Measurements from ENCODE around the gene CDH24. TPM values are rescaled to one million over a fixed set of nuclear protein-coding genes. Genes with fewer than 3 reads are reported as not detected.

The CDH24 gene
- 1 to 10 TPM; 2.5 to 5.9 (median 3.6) TPM for total RNA-seq

DNA sequence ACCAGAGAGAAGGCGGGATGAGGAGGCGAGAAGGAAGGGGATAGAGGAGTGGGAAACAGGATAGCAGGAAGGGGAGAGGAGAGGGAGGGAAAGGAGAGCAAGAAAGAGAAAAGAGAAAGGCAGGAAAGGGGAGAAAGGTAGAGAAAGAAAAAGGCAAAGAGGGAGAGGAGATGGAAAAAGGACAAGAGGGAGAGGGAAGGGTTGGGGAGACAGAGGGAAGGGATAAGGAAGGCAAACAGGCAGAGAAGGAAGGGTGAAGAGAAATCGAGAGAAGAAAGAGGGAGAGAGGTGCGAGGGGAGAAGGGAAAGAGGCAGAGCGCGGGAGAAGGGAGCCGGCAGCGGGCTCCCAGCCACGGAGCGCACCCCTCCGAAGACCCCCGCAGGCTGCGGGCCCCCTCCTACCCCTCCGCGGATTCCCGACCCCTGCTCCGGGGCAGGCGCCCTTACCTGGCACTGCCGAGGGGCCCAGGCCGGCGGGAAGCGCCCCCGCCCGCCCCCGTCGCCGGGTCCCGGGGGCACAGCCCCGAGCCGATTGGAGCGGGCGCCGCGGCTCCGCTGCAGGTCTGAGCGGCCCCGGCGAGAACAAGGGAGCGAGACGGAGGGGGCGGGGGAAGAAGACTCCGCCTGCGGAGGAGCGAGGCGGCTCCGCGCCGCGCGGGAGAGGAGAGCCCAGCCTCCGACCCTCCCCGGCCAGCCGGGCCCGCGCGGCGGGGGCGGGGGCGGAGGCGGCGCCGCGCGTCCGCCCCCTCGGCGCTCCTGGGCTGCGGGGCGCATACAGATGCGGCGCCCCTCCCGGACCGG lies at the start of gene CDH24:
TSS of gene CDH24 (minus strand) at position 565 of the 801 bp plus-strand sequence. CDS start 1,787 bp downstream, outside the sequence.
- DNase-seq (ENCODE audit: extremely low spot score) = no peak
- no peaks in the 10 kb centered on the region for H3K9me3 ChIP-seq
- intact Hi-C loops (cut with DNase I) = no loop called here
- WGBS = 7% methylated on average over 16 of the region's 73 CpGs
- TF ChIP-seq EP300 (IDR thresholded peaks at IDR 0.05) (no peak), POLR2AphosphoS5 (IDR thresholded peaks at IDR 0.05) (peak in 1 of 2 donors; percentile 20)
- H3K4me3 ChIP-seq = peak within 1 kb of the TSS; percentile 61 to 81 (median 76)
- peak within 1 kb of the TSS; percentile 73 to 83 (median 81) for H3K27ac ChIP-seq (replicated peaks in 1 of 4)
- H3K27me3 ChIP-seq = no peaks in the 10 kb centered on the region
- peaks cover 28 to 40% (median 37%) of the 10 kb centered on the region in 4 donors for H3K36me3 ChIP-seq
- peaks cover 18 to 43% (median 36%) of the 10 kb centered on the region in 4 donors for H3K4me1 ChIP-seq

DNA sequence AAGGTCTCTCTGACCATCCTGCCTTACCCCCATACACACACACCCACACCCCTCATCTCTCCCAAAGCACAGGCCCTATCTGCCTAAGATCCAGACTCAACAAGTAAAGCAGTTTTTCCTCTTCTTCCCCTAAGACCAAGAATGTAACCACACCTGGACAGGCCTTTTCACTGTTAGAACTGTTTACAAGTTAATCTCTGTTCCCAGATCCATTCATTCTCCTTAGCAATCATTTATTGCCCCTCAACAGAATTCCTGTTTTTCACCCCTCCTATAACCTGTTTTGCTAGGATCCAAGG lies 49.4 kb upstream of the CDH24 start:
- no peak for DNase-seq (ENCODE audit: extremely low spot score)
- intact Hi-C loops (cut with DNase I) = no loop called here
- H3K36me3 ChIP-seq = no peaks in the 10 kb centered on the region

GRCh38 chr14:23105348-23105824 lies 48.1 kb upstream of the CDH24 start:
- no peak overlapping the region for H3K27ac ChIP-seq (replicated peaks in 1 of 4)
- no peaks in the 10 kb centered on the region for H3K36me3 ChIP-seq
- WGBS = 86% methylated on average over 4 of the region's 4 CpGs

More for the DNA sequence above, 49.4 kb upstream of the CDH24 start:
- H3K9me3 ChIP-seq = no peaks in the 10 kb centered on the region
- no peak for TF ChIP-seq POLR2A (IDR thresholded peaks at IDR 0.05; ENCODE audit: low read depth)
- TF ChIP-seq CTCF (IDR thresholded peaks at IDR 0.05) = no peak
- TF ChIP-seq POLR2AphosphoS5 (IDR thresholded peaks at IDR 0.05) = no peak
- no peak for TF ChIP-seq EP300 (IDR thresholded peaks at IDR 0.05)
- peaks cover 0 to 9% (median 0%) of the 10 kb centered on the region in 4 donors for H3K4me1 ChIP-seq
- H3K4me3 ChIP-seq = no peak overlapping the region
- H3K27ac ChIP-seq (replicated peaks in 1 of 4) = no peak overlapping the region
- H3K27me3 ChIP-seq = no peaks in the 10 kb centered on the region

GRCh38 chr14:23104591-23105347 lies 47.4 kb upstream of the CDH24 start, which contains the start of gene CIROP:
Gene CIROP, minus strand, starts transcription at chr14:23104989. Its CDS starts 69 bp downstream, at chr14:23104920.
- Histone ChIP-seq H3K36me3 (no peaks in the 10 kb centered on the region), H3K27me3 (no peaks in the 10 kb centered on the region), H3K27ac (replicated peaks in 1 of 4) (no peak within 1 kb of the TSS), H3K4me3 (no peak within 1 kb of the TSS), H3K4me1 (peaks cover 0 to 9% (median 0%) of the 10 kb centered on the region in 4 donors), H3K9me3 (no peaks in the 10 kb centered on the region)
- TF ChIP-seq POLR2AphosphoS5 (IDR thresholded peaks at IDR 0.05) (no peak), CTCF (IDR thresholded peaks at IDR 0.05) (no peak), EP300 (IDR thresholded peaks at IDR 0.05) (no peak), POLR2A (IDR thresholded peaks at IDR 0.05; ENCODE audit: low read depth) (no peak)
- 56% methylated on average over 11 of the region's 11 CpGs for WGBS
- intact Hi-C loops (cut with DNase I) = no loop called here
- DNase-seq (ENCODE audit: extremely low spot score) = no peak

More at GRCh38 chr14:23105348-23105824, 48.1 kb upstream of the CDH24 start:
- no peak for DNase-seq (ENCODE audit: extremely low spot score)
- Histone ChIP-seq H3K4me1 (peaks cover 0 to 9% (median 0%) of the 10 kb centered on the region in 4 donors), H3K9me3 (no peaks in the 10 kb centered on the region), H3K27me3 (no peaks in the 10 kb centered on the region), H3K4me3 (no peak overlapping the region)
- TF ChIP-seq EP300 (IDR thresholded peaks at IDR 0.05) (no peak), CTCF (IDR thresholded peaks at IDR 0.05) (no peak), POLR2A (IDR thresholded peaks at IDR 0.05; ENCODE audit: low read depth) (no peak), POLR2AphosphoS5 (IDR thresholded peaks at IDR 0.05) (no peak)
- intact Hi-C loops (cut with DNase I) = no loop called here

DNA sequence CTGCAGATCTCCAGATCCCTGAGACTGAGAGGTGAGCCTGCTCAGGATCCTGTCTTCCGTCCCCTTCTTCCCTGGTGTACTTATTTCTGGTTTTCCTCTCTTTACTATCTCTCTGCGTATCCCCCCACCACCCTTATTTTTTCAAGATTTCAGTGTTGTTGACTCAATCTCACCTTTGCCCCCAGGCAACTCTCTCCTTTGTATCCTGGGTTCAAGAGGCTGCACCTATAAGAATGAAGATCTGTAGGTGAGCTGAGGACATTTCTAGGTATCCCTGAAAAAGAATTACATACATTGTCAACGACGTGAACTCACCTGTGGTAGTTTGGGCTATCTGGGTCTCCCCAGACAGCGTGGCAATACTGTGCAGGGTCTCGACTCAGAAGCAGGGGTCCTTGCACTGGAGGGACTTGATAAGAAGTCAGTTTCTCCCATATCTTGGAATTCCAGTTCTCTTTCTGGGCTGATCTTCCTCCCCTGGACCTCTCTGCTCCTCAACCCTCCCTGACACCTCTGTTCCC lies 46.8 kb upstream of the CDH24 start:
- TF ChIP-seq POLR2A (IDR thresholded peaks at IDR 0.05; ENCODE audit: low read depth) (no peak), CTCF (IDR thresholded peaks at IDR 0.05) (no peak), POLR2AphosphoS5 (IDR thresholded peaks at IDR 0.05) (no peak), EP300 (IDR thresholded peaks at IDR 0.05) (no peak)
- Histone ChIP-seq H3K36me3 (peaks cover 0 to 5% (median 3%) of the 10 kb centered on the region in 4 donors), H3K4me1 (peaks cover 0 to 13% (median 2%) of the 10 kb centered on the region in 4 donors), H3K9me3 (no peaks in the 10 kb centered on the region), H3K27me3 (no peaks in the 10 kb centered on the region), H3K27ac (replicated peaks in 1 of 4) (no peak overlapping the region), H3K4me3 (no peak overlapping the region)
- 91% methylated on average over 6 of the region's 6 CpGs for WGBS
- no peak for DNase-seq (ENCODE audit: extremely low spot score)
- intact Hi-C loops (cut with DNase I) = no loop called here
